Mesenchymal stem cell (in vitro differentiated cells and primary cell): ENCODE measurements around the gene PDE7B.

Experiments
- DNase-seq: peaks from one replicate; pipeline ENCODE4 v3.0.0-alpha.2; 2013
- H2AFZ ChIP-seq: one replicate; pipeline ENCODE4 v1.6.1; 2013; ENCODE audit warnings: low read depth, mild to moderate bottlenecking, control low read depth, inconsistent platforms, low read length, moderate library complexity
- H2AK5ac ChIP-seq: 2 replicates; pipeline ENCODE4 v1.6.1; 2013; ENCODE audit warnings: low read length, moderate library complexity, mild to moderate bottlenecking, inconsistent platforms; ENCODE audit not compliant: severe bottlenecking
- H2BK120ac ChIP-seq: one replicate; pipeline ENCODE4 v1.6.1; 2013; ENCODE audit warnings: low read depth, mild to moderate bottlenecking, inconsistent platforms, low read length, moderate library complexity
- H2BK12ac ChIP-seq, 2 experiments: one replicate each; pipeline ENCODE4 v1.6.1; 2013; ENCODE audit warnings: inconsistent platforms in 2 of 2, low read length in 2 of 2, mild to moderate bottlenecking in 2 of 2, moderate library complexity in 2 of 2, control low read depth in 1 of 2
- H2BK15ac ChIP-seq: one replicate; pipeline ENCODE4 v1.6.1; 2013; ENCODE audit warnings: mild to moderate bottlenecking, low read depth, inconsistent platforms; ENCODE audit not compliant: poor library complexity, severe bottlenecking
- H2BK5ac ChIP-seq: 2 replicates; pipeline ENCODE4 v1.6.1; 2013; ENCODE audit warnings: low read depth, mild to moderate bottlenecking, low read length, control low read depth, inconsistent platforms; ENCODE audit not compliant: poor library complexity, severe bottlenecking
- H3K14ac ChIP-seq, 2 experiments: one replicate each; pipeline ENCODE4 v1.6.1; 2013; ENCODE audit warnings: inconsistent platforms in 2 of 2, low read length in 2 of 2, control low read depth in 1 of 2, mild to moderate bottlenecking in 1 of 2, moderate library complexity in 1 of 2
- H3K18ac ChIP-seq, 2 experiments: one replicate each; pipeline ENCODE4 v1.6.1; 2013; ENCODE audit warnings: inconsistent platforms in 2 of 2, low read length in 2 of 2, control low read depth in 1 of 2, low read depth in 1 of 2, mild to moderate bottlenecking in 1 of 2
- H3K23ac ChIP-seq, 2 experiments: one replicate each; pipeline ENCODE4 v1.6.1; 2013; ENCODE audit warnings: inconsistent platforms in 2 of 2, low read length in 2 of 2, mild to moderate bottlenecking in 2 of 2, moderate library complexity in 2 of 2, control low read depth in 1 of 2
- H3K27ac ChIP-seq: 2 replicates; pipeline ENCODE4 v1.5.1; 2013; ENCODE audit warnings: mild to moderate bottlenecking, moderate library complexity, low read length, control low read depth, inconsistent platforms; ENCODE audit not compliant: poor library complexity, severe bottlenecking
- H3K27me3 ChIP-seq, 2 experiments: 2 replicates each; pipeline versions ENCODE4 v1.6.1 to v1.7.0; 2013; ENCODE audit warnings: low read length in 2 of 2, mild to moderate bottlenecking in 2 of 2, moderate library complexity in 2 of 2, control low read depth in 1 of 2, inconsistent platforms in 1 of 2; ENCODE audit not compliant: control insufficient read depth in 1 of 2, insufficient read depth in 1 of 2
- H3K36me3 ChIP-seq, 2 experiments: 2 replicates each; pipeline versions ENCODE4 v1.6.1 to v1.7.0; 2013; ENCODE audit warnings: low read length in 2 of 2, control low read depth in 1 of 2, inconsistent platforms in 1 of 2, low read depth in 1 of 2, mild to moderate bottlenecking in 1 of 2; ENCODE audit not compliant: insufficient read depth in 2 of 2, control insufficient read depth in 1 of 2
- H3K4ac ChIP-seq, 2 experiments: one replicate each; pipeline ENCODE4 v1.6.1; 2013; ENCODE audit warnings: inconsistent platforms in 2 of 2, low read length in 2 of 2, mild to moderate bottlenecking in 2 of 2, moderate library complexity in 2 of 2, control low read depth in 1 of 2, low read depth in 1 of 2
- H3K4me1 ChIP-seq: 2 replicates; pipeline ENCODE4 v1.6.1; 2013; ENCODE audit warnings: low read depth, low read length, control low read depth; ENCODE audit not compliant: control insufficient read depth, insufficient read depth
- H3K4me2 ChIP-seq: 2 replicates; pipeline ENCODE4 v1.6.1; 2013; ENCODE audit warnings: low read length, mild to moderate bottlenecking, inconsistent platforms; ENCODE audit not compliant: poor library complexity, severe bottlenecking
- H3K4me3 ChIP-seq, 2 experiments: 2 replicates each; pipeline versions ENCODE4 v1.5.1 to v1.7.0; 2013; ENCODE audit warnings: low read length in 2 of 2, mild to moderate bottlenecking in 2 of 2, control low read depth in 1 of 2, low read depth in 1 of 2; ENCODE audit not compliant: insufficient read depth in 1 of 2
- H3K79me1 ChIP-seq: replicated peaks from 2 replicates; pipeline ENCODE4 v1.6.1; 2013; ENCODE audit warnings: mild to moderate bottlenecking, control low read depth, low read length, inconsistent platforms; ENCODE audit not compliant: poor library complexity, severe bottlenecking
- H3K9ac ChIP-seq: 2 replicates; pipeline ENCODE4 v1.7.0; 2013; ENCODE audit warnings: mild to moderate bottlenecking, low read length, moderate library complexity
- H3K9me3 ChIP-seq: 2 replicates; pipeline ENCODE4 v1.7.0; 2013; ENCODE audit warnings: mild to moderate bottlenecking, low read length; ENCODE audit not compliant: control insufficient read depth
- H4K8ac ChIP-seq: one replicate; pipeline ENCODE4 v1.6.1; 2013; ENCODE audit warnings: inconsistent platforms, mild to moderate bottlenecking, low read length, moderate library complexity
- H4K91ac ChIP-seq: one replicate; pipeline ENCODE4 v1.6.1; 2013; ENCODE audit warnings: mild to moderate bottlenecking, low read length, inconsistent platforms
- WGBS: methylation state at CpG from one replicate; pipeline ENCODE4 v1.1.7; 2013; ENCODE audit warnings: mixed read lengths; 5-methylcytosine and 5-hydroxymethylcytosine counted together

Gene PDE7B

GRCh38 chr6:136146130-136146529 is 294.6 kb downstream of the PDE7B start:
- Histone ChIP-seq H3K14ac (no peak overlapping the region), H3K4me2 (no peak overlapping the region), H3K4ac (no peak overlapping the region), H3K9me3 (no peaks in the 10 kb centered on the region), H3K36me3 (peaks cover 0 to 39% of the 10 kb centered on the region in 2 experiments), H4K8ac (no peak overlapping the region), H2BK5ac (no peak overlapping the region), H2BK15ac (no peak overlapping the region), H3K23ac (no peak overlapping the region), H3K4me3 (no peak overlapping the region), H3K18ac (no peak overlapping the region), H2BK120ac (no peak overlapping the region), H3K9ac (no peak overlapping the region), H4K91ac (no peak overlapping the region), H2AK5ac (no peak overlapping the region), H3K27ac (no peak overlapping the region), H3K27me3 (no peaks in the 10 kb centered on the region), H2BK12ac (no peak overlapping the region), H3K4me1 (no peaks in the 10 kb centered on the region), H2AFZ (no peak overlapping the region), H3K79me1 (no peaks in the 10 kb centered on the region)
- 100% methylated on average over 1 of the region's 2 CpGs for WGBS
- DNase-seq = no peak

- Histone ChIP-seq H2BK5ac (no peak overlapping the region), H3K18ac (no peak overlapping the region), H2AFZ (no peak overlapping the region), H4K91ac (no peak overlapping the region), H3K4me3 (no peak overlapping the region), H2BK15ac (no peak overlapping the region), H3K14ac (no peak overlapping the region), H2AK5ac (no peak overlapping the region), H2BK12ac (no peak overlapping the region), H2BK120ac (no peak overlapping the region), H4K8ac (no peak overlapping the region), H3K4ac (no peak overlapping the region), H3K9me3 (no peaks in the 10 kb centered on the region), H3K27me3 (no peaks in the 10 kb centered on the region), H3K4me1 (no peaks in the 10 kb centered on the region), H3K23ac (no peak overlapping the region), H3K79me1 (no peaks in the 10 kb centered on the region), H3K9ac (no peak overlapping the region), H3K4me2 (no peak overlapping the region), H3K27ac (no peak overlapping the region), H3K36me3 (peaks cover 0 to 49% of the 10 kb centered on the region in 2 experiments)
- DNase-seq = no peak
- 61% methylated on average over 2 of the region's 2 CpGs for WGBS
Measured at GRCh38 chr6:136147342-136147741, 295.8 kb downstream of the PDE7B start.

- Histone ChIP-seq H3K4me3 (no peak overlapping the region), H3K14ac (no peak overlapping the region), H2AFZ (no peak overlapping the region), H3K4me2 (no peak overlapping the region), H3K27ac (no peak overlapping the region), H3K4me1 (no peaks in the 10 kb centered on the region), H3K9ac (no peak overlapping the region), H3K79me1 (no peaks in the 10 kb centered on the region), H2BK120ac (no peak overlapping the region), H2AK5ac (no peak overlapping the region), H4K91ac (no peak overlapping the region), H2BK12ac (no peak overlapping the region), H3K18ac (no peak overlapping the region), H3K23ac (no peak overlapping the region), H2BK15ac (no peak overlapping the region), H3K27me3 (no peaks in the 10 kb centered on the region), H2BK5ac (no peak overlapping the region), H3K4ac (no peak overlapping the region), H4K8ac (no peak overlapping the region), H3K36me3 (peaks cover 0 to 56% of the 10 kb centered on the region in 2 experiments), H3K9me3 (no peaks in the 10 kb centered on the region)
- no CpG with 5 or more reads among the region's 1 CpG for WGBS
- no peak for DNase-seq
Measured at GRCh38 chr6:136148051-136148450, 296.6 kb downstream of the PDE7B start.

GRCh38 chr6:136148523-136148922 is 297.0 kb downstream of the PDE7B start:
- Histone ChIP-seq H3K4me2 (no peak overlapping the region), H2BK15ac (no peak overlapping the region), H3K4me3 (no peak overlapping the region), H2BK120ac (no peak overlapping the region), H3K9ac (no peak overlapping the region), H2BK12ac (no peak overlapping the region), H4K91ac (no peak overlapping the region), H3K36me3 (peaks cover 0 to 61% of the 10 kb centered on the region in 2 experiments), H2AK5ac (no peak overlapping the region), H3K4ac (no peak overlapping the region), H3K14ac (no peak overlapping the region), H2AFZ (no peak overlapping the region), H3K23ac (no peak overlapping the region), H4K8ac (no peak overlapping the region), H3K79me1 (no peaks in the 10 kb centered on the region), H3K18ac (no peak overlapping the region), H3K27ac (no peak overlapping the region), H2BK5ac (no peak overlapping the region), H3K9me3 (no peaks in the 10 kb centered on the region), H3K27me3 (no peaks in the 10 kb centered on the region), H3K4me1 (no peaks in the 10 kb centered on the region)
- no peak for DNase-seq
- WGBS = 83% methylated on average over 1 of the region's 5 CpGs
